HAP-1 (cell line): ENCODE measurements around the gene PEX6.
"Not testable (repeated sequence)": the region's sequence is repeated elsewhere in the genome, so short reads cannot be mapped to it uniquely, and the experiment has no call there.

Source experiments
- DNase-seq, 2 experiments: peaks; one replicate each; pipeline ENCODE4 v3.0.0-alpha.2; 2016 to 2020; ENCODE audit warnings: low spot score in 2 of 2
- H3K27me3 ChIP-seq: fragments of 250-450 bp; sonication (Bioruptor Pico); 2 replicates; pipeline ENCODE4 v1.5.1; 2020; ENCODE audit warnings: low read depth, mild to moderate bottlenecking, moderate library complexity
- H3K36me3 ChIP-seq: fragments of 250-450 bp; sonication (Bioruptor Pico); replicated peaks from 2 replicates; pipeline ENCODE4 v1.5.1; 2020; ENCODE audit warnings: mild to moderate bottlenecking
- H3K4me1 ChIP-seq: fragments of 250-450 bp; sonication (Bioruptor Pico); 2 replicates; pipeline ENCODE4 v1.5.1; 2020; ENCODE audit warnings: mild to moderate bottlenecking
- H3K4me3 ChIP-seq: fragments of 250-450 bp; sonication (Bioruptor Pico); 2 replicates; pipeline ENCODE4 v1.5.1; 2020; ENCODE audit warnings: mild to moderate bottlenecking, moderate library complexity
- H3K9me3 ChIP-seq: fragments of 250-450 bp; sonication (Bioruptor Pico); 2 replicates; pipeline ENCODE4 v1.5.1; 2020; ENCODE audit warnings: mild to moderate bottlenecking, moderate library complexity
- in situ Hi-C: fragments of 300-500 bp; cut with MboI; formaldehyde crosslinking; loops from 3 replicates; pipeline ENCODE4 v1.14.3; 2020; ENCODE audit warnings: low sequenced_read_pairs, inconsistent platforms, mixed read lengths

The PEX6 gene

GRCh38 chr6:42941356-42941755 is 37.6 kb downstream of the PEX6 start:
- DNase-seq, H3K4me1 ChIP-seq, in situ Hi-C loops, H3K27me3 ChIP-seq, H3K4me3 ChIP-seq, H3K9me3 ChIP-seq: not testable (repeated sequence)
- H3K36me3 ChIP-seq = peaks cover 19% of the 10 kb centered on the region

- no peak for DNase-seq
- no peaks in the 10 kb centered on the region for H3K27me3 ChIP-seq
- no peaks in the 10 kb centered on the region for H3K9me3 ChIP-seq
- H3K4me1 ChIP-seq = no peaks in the 10 kb centered on the region
- H3K36me3 ChIP-seq = peaks cover 27% of the 10 kb centered on the region
- no peak overlapping the region for H3K4me3 ChIP-seq
- in situ Hi-C loops = no loop called here
Observed at GRCh38 chr6:42940493-42941045, 38.4 kb downstream of the PEX6 start.

- Histone ChIP-seq H3K36me3 (peaks cover 34% of the 10 kb centered on the region), H3K27me3 (no peaks in the 10 kb centered on the region), H3K9me3 (no peaks in the 10 kb centered on the region), H3K4me1 (no peaks in the 10 kb centered on the region), H3K4me3 (no peak overlapping the region)
- DNase-seq = no peak
- in situ Hi-C loops = no loop called here
Observed at GRCh38 chr6:42939810-42940167, 39.2 kb downstream of the PEX6 start.

DNA sequence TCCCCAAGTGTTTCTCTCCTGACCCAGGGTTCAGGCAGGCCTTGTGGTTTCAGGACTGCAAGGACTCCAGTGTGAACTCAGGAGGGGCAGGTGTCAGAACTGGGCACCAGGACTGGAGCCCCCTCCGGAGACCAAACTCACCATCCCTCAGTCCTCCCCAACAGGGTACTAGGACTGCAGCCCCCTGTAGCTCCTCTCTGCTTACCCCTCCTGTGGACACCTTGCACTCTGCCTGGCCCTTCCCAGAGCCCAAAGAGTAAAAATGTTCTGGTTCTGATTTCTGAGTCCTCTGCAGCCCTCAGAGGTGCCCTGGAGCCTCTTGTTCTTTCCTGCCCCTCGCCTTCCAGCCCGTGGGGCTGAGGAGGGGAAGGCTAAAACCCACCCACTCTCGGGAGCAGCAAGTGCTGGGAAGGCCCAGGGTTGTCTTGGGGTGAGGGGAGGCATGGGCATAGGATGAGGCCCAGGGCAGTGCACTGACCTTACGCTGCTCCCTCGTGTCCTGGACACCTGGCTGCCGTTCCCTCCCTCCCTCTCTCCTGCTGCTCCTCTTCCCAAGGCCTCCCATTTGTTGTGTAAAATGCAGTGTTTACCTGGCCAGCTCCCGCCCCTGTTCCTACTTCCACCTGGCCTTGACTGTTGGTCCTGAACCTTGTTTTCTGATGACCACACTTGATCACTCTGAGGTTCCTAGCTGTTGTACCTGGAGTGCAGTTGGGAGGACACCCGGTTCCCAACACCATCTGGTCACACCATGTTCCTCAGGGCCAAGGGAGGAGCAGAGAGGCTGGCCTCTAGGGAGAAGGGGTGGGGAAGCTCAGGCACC is 39.8 kb downstream of the PEX6 start:
- H3K9me3 ChIP-seq = no peaks in the 10 kb centered on the region
- no peaks in the 10 kb centered on the region for H3K27me3 ChIP-seq
- no peaks in the 10 kb centered on the region for H3K4me1 ChIP-seq
- no peak overlapping the region for H3K4me3 ChIP-seq
- peaks cover 40% of the 10 kb centered on the region for H3K36me3 ChIP-seq
- in situ Hi-C loops = no loop called here
- DNase-seq = no peak

DNA sequence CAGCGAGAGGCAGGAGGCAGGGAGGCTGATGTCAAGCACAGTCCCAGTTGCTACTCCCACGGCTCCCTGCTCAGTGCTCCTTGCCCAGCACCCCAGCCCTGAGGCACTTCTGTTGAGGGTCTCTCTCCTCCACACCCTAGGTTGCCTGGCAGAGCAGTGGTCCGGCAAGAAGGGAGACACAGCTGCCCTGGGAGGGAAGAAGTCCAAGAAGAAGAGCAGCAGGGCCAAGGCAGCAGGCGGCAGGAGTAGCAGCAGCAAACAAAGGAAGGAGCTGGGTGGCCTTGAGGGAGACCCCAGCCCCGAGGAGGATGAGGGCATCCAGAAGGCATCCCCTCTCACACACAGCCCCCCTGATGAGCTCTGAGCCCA is 40.6 kb downstream of the PEX6 start:
- no peak for DNase-seq
- Histone ChIP-seq H3K27me3 (no peaks in the 10 kb centered on the region), H3K36me3 (peaks cover 42% of the 10 kb centered on the region), H3K4me1 (no peaks in the 10 kb centered on the region), H3K9me3 (no peaks in the 10 kb centered on the region), H3K4me3 (no peak overlapping the region)
- in situ Hi-C loops = no loop called here

DNA sequence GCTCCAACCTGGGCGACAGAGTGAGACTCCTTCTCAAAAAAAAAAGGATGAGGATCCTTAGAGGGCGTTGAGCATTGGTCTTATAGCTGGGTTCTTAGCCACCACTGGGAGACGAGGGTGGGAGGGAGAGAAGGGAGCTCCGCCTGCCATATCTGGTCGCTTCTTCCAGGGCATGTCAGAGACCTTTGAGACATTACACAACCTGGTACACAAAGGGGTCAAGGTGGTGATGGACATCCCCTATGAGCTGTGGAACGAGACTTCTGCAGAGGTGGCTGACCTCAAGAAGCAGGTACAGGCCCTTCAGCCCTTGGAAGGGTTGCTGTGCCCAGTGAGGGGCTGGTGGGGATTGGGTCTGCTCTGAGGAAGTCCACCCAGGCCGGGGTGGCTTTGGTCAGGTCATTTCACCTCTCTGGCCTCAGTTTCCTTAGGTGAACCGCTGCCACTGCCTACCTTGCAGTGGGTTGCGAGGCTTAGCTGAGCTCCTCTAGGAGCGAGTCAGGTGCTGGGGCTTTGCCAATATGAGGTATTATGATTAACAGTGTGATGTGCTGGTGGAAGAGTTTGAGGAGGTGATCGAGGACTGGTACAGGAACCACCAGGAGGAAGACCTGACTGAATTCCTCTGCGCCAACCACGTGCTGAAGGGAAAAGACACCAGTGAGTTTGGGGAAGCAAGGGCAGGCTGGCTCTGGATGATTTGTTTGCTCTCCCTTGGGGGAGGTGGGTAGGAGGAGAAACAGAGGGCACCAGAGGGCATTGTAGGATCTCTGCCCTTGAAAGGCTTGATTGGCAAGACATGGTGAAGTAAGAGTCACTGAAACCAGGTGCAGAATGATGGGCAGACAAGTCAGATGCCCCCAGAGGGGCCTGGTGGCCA is 41.2 kb downstream of the PEX6 start:
- Histone ChIP-seq H3K27me3 (no peaks in the 10 kb centered on the region), H3K9me3 (no peaks in the 10 kb centered on the region), H3K36me3 (peaks cover 46% of the 10 kb centered on the region), H3K4me1 (no peaks in the 10 kb centered on the region), H3K4me3 (no peak overlapping the region)
- no peak for DNase-seq
- in situ Hi-C loops = no loop called here

GRCh38 chr6:42936398-42936797 is 42.6 kb downstream of the PEX6 start:
- in situ Hi-C loops = no loop called here
- Histone ChIP-seq H3K36me3 (peaks cover 41% of the 10 kb centered on the region), H3K9me3 (no peaks in the 10 kb centered on the region), H3K4me1 (no peaks in the 10 kb centered on the region), H3K27me3 (no peaks in the 10 kb centered on the region), H3K4me3 (no peak overlapping the region)
- no peak for DNase-seq

DNA sequence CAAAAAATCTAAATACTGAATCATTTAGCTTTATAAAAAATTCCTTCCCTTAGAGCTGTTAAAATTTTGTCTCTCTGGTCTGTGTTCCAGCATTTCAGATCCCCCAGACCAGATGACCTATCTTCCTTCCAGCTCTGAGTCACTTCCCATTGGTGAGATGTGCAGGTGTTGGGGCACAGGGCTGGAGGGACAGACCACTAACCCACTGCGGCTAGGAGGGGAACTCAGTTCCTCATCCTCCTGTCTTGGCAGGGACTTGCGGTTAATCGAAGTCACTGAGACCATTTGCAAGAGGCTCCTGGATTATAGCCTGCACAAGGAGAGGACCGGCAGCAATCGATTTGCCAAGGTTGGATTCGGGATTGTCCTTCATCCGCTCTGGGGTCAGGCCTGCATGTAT is 43.7 kb downstream of the PEX6 start:
- H3K9me3 ChIP-seq = no peaks in the 10 kb centered on the region
- DNase-seq = no peak
- H3K36me3 ChIP-seq = peaks cover 39% of the 10 kb centered on the region
- no peak overlapping the region for H3K4me3 ChIP-seq
- in situ Hi-C loops = no loop called here
- no peaks in the 10 kb centered on the region for H3K27me3 ChIP-seq
- H3K4me1 ChIP-seq = peaks cover 2% of the 10 kb centered on the region; the same call in 1 of the 2 replicates

DNA sequence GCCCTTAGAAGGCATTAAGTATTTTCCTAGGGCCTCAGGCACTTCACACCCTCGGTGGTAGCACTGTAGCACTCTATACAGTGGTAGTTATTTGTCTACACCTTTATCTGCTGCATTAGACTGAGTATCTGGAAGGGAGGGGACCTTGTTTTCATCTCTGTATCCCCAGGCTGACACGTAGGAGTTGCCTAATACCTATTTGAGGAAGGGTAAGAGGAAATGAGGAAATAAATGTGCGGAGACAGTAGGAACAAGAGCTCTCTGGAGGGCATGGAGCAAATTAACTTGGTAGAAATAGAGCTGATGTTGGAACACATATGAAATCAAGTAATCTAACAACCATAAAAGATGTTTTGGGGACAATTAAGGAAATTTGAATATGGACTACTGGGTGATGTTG is 45.8 kb downstream of the PEX6 start:
- H3K36me3 ChIP-seq = peaks cover 39% of the 10 kb centered on the region

GRCh38 chr6:42932412-42932811 is 46.6 kb downstream of the PEX6 start:
- peaks cover 2% of the 10 kb centered on the region; the same call in 1 of the 2 replicates for H3K4me1 ChIP-seq
- H3K27me3 ChIP-seq = no peaks in the 10 kb centered on the region
- in situ Hi-C loops = no loop called here
- H3K4me3 ChIP-seq = no peak overlapping the region
- no peaks in the 10 kb centered on the region for H3K9me3 ChIP-seq
- DNase-seq = no peak
- H3K36me3 ChIP-seq = peaks cover 39% of the 10 kb centered on the region

More for the DNA sequence above, 45.8 kb downstream of the PEX6 start:
- Histone ChIP-seq H3K4me3 (no peak overlapping the region), H3K27me3 (no peaks in the 10 kb centered on the region), H3K9me3 (no peaks in the 10 kb centered on the region), H3K4me1 (peaks cover 2% of the 10 kb centered on the region; the same call in 1 of the 2 replicates)
- DNase-seq = no peak
- in situ Hi-C loops = no loop called here

GRCh38 chr6:42929821-42930360 is 49.1 kb downstream of the PEX6 start:
- in situ Hi-C loops = no loop called here
- peaks cover 17% of the 10 kb centered on the region for H3K36me3 ChIP-seq
- no peaks in the 10 kb centered on the region for H3K9me3 ChIP-seq
- no peaks in the 10 kb centered on the region for H3K27me3 ChIP-seq
- H3K4me1 ChIP-seq = peaks cover 2% of the 10 kb centered on the region; the same call in 1 of the 2 replicates
- peak in 1 of 2 experiments; percentile 54 for DNase-seq
- H3K4me3 ChIP-seq = peak overlapping the region; percentile 60

GRCh38 chr6:42928986-42929820 is 49.8 kb downstream of the PEX6 start, which contains the start of gene CNPY3:
Gene CNPY3, plus strand, starts transcription at chr6:42929480. Its CDS starts 91 bp downstream, at chr6:42929571.
- peaks cover 10% of the 10 kb centered on the region; the same call in 1 of the 2 replicates for H3K36me3 ChIP-seq
- peak within 1 kb of the TSS; percentile 60 for H3K4me3 ChIP-seq
- no peaks in the 10 kb centered on the region for H3K27me3 ChIP-seq
- peaks cover 2% of the 10 kb centered on the region; the same call in 1 of the 2 replicates for H3K4me1 ChIP-seq
- in situ Hi-C loops = no loop called here
- peak; percentile 97 to 99 for DNase-seq
- no peaks in the 10 kb centered on the region for H3K9me3 ChIP-seq
